Vagina (tissue), 2 donors: ENCODE results near the gene ESR1. TPM values are rescaled to one million over a fixed set of nuclear protein-coding genes. Genes with fewer than 3 reads are reported as not detected.
A peak's percentile ranks its signal among the peaks of the same experiment; 100 is the strongest.
"Not testable (repeated sequence)": the region's sequence is repeated elsewhere in the genome, so short reads cannot be mapped to it uniquely, and the experiment has no call there.

Experiments
- DNase-seq, 2 donors: peaks; one replicate each; pipeline ENCODE4 v3.0.0-alpha.2; 2017; ENCODE audit errors: extremely low spot score in 2 of 2
- H3K27ac ChIP-seq: fragments of 200-600 bp; sonication (generic); one replicate; pipeline ENCODE4 v1.5.1; 2019
- H3K27me3 ChIP-seq: fragments of 200-600 bp; sonication (generic); one replicate; pipeline ENCODE4 v1.5.1; 2019
- H3K36me3 ChIP-seq, 2 donors: fragments of 200-600 bp; sonication (generic); one replicate each; pipeline ENCODE4 v1.5.1; 2017 to 2019
- H3K4me1 ChIP-seq: fragments of 200-600 bp; sonication (generic); one replicate; pipeline ENCODE4 v1.5.1; 2019
- H3K4me3 ChIP-seq, 2 donors: fragments of 200-600 bp; sonication (generic); 1 replicate in 1 of 2; 2 replicates in 1 of 2; pipeline ENCODE4 v1.5.1; 2016 to 2019
- H3K9me3 ChIP-seq: fragments of 200-600 bp; sonication (generic); one replicate; pipeline ENCODE4 v1.5.1; 2019
- CTCF ChIP-seq, 3 experiments: fragments of 450-650 bp in 2 of 3; fragments of 200-600 bp in 1 of 3; sonication (generic) in 1 of 3; IDR thresholded peaks; one replicate each; pipeline ENCODE4 v1.5.1; 2017 to 2019; ENCODE audit warnings: antibody characterized with exemption in 3 of 3, mild to moderate bottlenecking in 2 of 3, moderate library complexity in 2 of 3
- POLR2A ChIP-seq, 2 donors: fragments of 450-650 bp; IDR thresholded peaks; one replicate each; pipeline ENCODE4 v1.6.1; 2017; ENCODE audit warnings: antibody characterized with exemption in 2 of 2, mild to moderate bottlenecking in 2 of 2, moderate library complexity in 2 of 2
- POLR2AphosphoS5 ChIP-seq, 2 donors: sonication (generic); formaldehyde crosslinking; IDR thresholded peaks; one replicate each; pipeline ENCODE4 v1.9.0; 2017; ENCODE audit warnings: antibody characterized with exemption in 2 of 2, mild to moderate bottlenecking in 2 of 2, low read depth in 1 of 2; ENCODE audit not compliant: insufficient read depth in 1 of 2
- intact Hi-C: fragments of 100-400 bp; cut with DNase I; formaldehyde crosslinking; loops from one replicate; pipeline ENCODE4 v1.15.1; 2023
- total RNA-seq: library from RNA; depleted of rRNA; stranded (reverse); fragments of >200 nt; gene quantifications from one replicate; pipeline ENCODE4 v1.2.3, GENCODE V29; 2016

The ESR1 gene
- total RNA-seq, 1 donor from 2014 or later, result 50.3 TPM

- H3K27ac ChIP-seq, result peak overlapping the region; percentile 54
- H3K4me1 ChIP-seq, result no peaks in the 10 kb centered on the region
- intact Hi-C loops, result no loop called here
- no peak overlapping the region for H3K4me3 ChIP-seq
- no peak for DNase-seq
- no peaks in the 10 kb centered on the region for H3K27me3 ChIP-seq
- TF ChIP-seq POLR2AphosphoS5 (IDR thresholded peaks at IDR 0.05; ENCODE audit: insufficient read depth in 1 of 2, low read depth in 1 of 2) (no peak), CTCF (IDR thresholded peaks at IDR 0.05) (no peak), POLR2A (IDR thresholded peaks at IDR 0.05) (no peak)
- H3K36me3 ChIP-seq, result no peaks in the 10 kb centered on the region
- no peaks in the 10 kb centered on the region for H3K9me3 ChIP-seq
These were observed 255.9 kb downstream of the ESR1 start for GRCh38 chr6:152063170-152063921.

DNA sequence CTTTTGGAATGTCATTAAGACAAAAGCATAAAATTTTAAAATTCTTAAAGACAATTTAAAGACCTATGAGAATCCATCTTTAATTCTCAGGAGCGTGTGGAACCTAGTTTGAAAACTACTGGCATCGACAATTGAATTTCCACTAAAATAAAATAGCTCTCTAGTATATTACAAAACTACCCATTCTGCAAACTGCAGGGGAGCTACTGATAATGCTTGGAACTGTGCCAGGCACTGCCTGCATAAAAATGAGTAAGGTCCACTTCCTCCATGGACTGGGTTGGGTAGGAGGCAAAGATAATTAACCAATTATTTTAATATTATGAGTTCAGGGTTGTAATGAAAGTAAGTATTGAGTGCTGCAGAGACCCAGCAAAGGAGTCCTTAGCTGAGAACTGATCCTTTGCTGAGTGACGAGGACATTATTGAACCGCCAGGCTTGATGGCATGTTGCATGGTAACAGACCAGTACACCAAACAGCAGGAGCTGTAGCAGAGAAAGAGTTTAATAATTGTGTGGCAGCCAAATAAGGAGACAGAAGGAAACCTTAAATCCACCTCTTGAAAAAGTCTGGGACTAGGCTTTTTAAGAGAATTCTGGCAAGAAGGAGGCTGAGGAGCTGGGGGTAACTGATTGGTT is 261.3 kb downstream of the ESR1 start:
- intact Hi-C loops, result no loop called here
- Histone ChIP-seq H3K9me3 (no peaks in the 10 kb centered on the region), H3K27me3 (no peaks in the 10 kb centered on the region), H3K36me3 (no peaks in the 10 kb centered on the region), H3K4me1 (no peaks in the 10 kb centered on the region), H3K27ac (no peak overlapping the region), H3K4me3 (no peak overlapping the region)
- no peak for DNase-seq
- no peak for TF ChIP-seq POLR2A (IDR thresholded peaks at IDR 0.05)
- no peak for TF ChIP-seq POLR2AphosphoS5 (IDR thresholded peaks at IDR 0.05; ENCODE audit: insufficient read depth in 1 of 2, low read depth in 1 of 2)
- TF ChIP-seq CTCF (IDR thresholded peaks at IDR 0.05), result no peak

DNA sequence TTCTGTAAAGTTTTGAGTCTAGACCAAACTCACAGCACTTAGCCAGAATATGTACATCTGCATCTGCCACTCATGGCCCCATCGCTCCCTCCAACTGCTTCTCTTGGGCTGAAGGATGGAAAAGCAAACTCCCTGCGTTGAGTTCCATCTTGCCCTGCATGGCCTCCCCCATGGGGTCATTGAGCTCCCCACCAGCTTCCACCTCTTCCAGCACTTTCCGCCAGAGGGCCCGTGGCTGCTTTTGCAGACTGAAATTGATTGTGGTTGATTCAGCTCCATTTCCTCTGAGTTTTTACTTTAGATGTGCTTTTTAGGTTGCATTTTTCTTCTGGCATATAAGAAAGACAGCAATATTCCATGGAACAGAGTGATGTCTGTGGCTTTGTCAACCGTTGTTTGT is 263.1 kb downstream of the ESR1 start:
- TF ChIP-seq CTCF (IDR thresholded peaks at IDR 0.05), result no peak
- TF ChIP-seq POLR2A (IDR thresholded peaks at IDR 0.05), result no peak
- no peak for TF ChIP-seq POLR2AphosphoS5 (IDR thresholded peaks at IDR 0.05; ENCODE audit: insufficient read depth in 1 of 2, low read depth in 1 of 2)
- no peak for DNase-seq
- Histone ChIP-seq H3K4me3 (no peak overlapping the region), H3K36me3 (peaks cover 0 to 9% of the 10 kb centered on the region in 2 donors), H3K27ac (no peak overlapping the region), H3K27me3 (no peaks in the 10 kb centered on the region), H3K4me1 (no peaks in the 10 kb centered on the region), H3K9me3 (no peaks in the 10 kb centered on the region)
- intact Hi-C loops, result no loop called here

DNA sequence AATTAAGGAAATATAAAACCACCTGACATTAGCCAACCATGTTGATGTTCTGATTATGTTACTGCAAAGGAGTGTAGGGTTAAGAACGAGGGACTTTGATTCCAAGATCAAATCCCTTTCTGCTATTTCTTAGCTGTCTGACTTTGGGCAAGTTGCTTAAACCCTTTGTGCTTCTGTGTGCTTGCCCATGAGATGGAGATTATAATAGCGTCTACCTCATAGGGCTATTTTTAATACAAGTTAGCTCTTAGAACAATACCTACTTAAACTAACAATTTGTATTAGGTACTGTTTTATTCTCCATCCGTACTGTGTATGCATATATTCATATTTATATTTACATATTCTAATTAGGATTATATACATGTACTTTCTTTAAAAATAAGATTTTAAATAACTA is 263.8 kb downstream of the ESR1 start:
- Histone ChIP-seq H3K27me3 (no peaks in the 10 kb centered on the region), H3K4me3 (no peak overlapping the region), H3K9me3 (peaks cover 7% of the 10 kb centered on the region), H3K36me3 (peaks cover 0 to 17% of the 10 kb centered on the region in 2 donors), H3K27ac (no peak overlapping the region), H3K4me1 (no peaks in the 10 kb centered on the region)
- DNase-seq, result no peak
- intact Hi-C loops, result no loop called here
- no peak for TF ChIP-seq POLR2AphosphoS5 (IDR thresholded peaks at IDR 0.05; ENCODE audit: insufficient read depth in 1 of 2, low read depth in 1 of 2)
- no peak for TF ChIP-seq CTCF (IDR thresholded peaks at IDR 0.05)
- no peak for TF ChIP-seq POLR2A (IDR thresholded peaks at IDR 0.05)

DNA sequence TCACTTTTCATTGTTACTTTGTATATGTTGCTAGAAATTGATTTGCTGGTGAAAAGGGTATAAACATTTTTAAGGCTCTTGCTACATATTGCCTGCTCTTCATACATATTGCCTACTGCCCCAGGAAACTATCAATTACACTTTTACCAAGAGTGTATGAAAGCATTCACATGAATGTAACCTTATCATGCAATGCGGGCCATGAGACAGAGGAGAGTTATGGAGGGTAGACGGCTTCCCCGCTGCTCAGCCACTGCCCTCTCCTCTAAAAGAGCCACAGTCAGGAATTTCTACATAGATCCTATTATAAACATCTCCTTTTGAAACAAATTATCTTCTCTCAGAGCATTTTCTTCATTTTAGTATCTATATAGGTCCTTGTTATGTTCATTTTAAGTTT is 264.4 kb downstream of the ESR1 start:
- DNase-seq, result no peak
- H3K4me3 ChIP-seq, result no peak overlapping the region
- intact Hi-C loops, result no loop called here
- TF ChIP-seq POLR2AphosphoS5 (IDR thresholded peaks at IDR 0.05; ENCODE audit: insufficient read depth in 1 of 2, low read depth in 1 of 2) (no peak), CTCF (IDR thresholded peaks at IDR 0.05) (no peak), POLR2A (IDR thresholded peaks at IDR 0.05) (no peak)
- peak overlapping the region; percentile 36 for H3K27ac ChIP-seq
- peaks cover 11% of the 10 kb centered on the region for H3K9me3 ChIP-seq
- no peaks in the 10 kb centered on the region for H3K27me3 ChIP-seq
- H3K4me1 ChIP-seq, result no peaks in the 10 kb centered on the region
- peaks cover 0 to 17% of the 10 kb centered on the region in 2 donors for H3K36me3 ChIP-seq

- H3K27ac ChIP-seq, H3K4me3 ChIP-seq, H3K27me3 ChIP-seq, intact Hi-C loops, H3K4me1 ChIP-seq, DNase-seq: not testable (repeated sequence)
- H3K36me3 ChIP-seq, result peaks cover 0 to 24% of the 10 kb centered on the region in 2 donors
- H3K9me3 ChIP-seq, result peaks cover 11% of the 10 kb centered on the region
These were observed 268.8 kb downstream of the ESR1 start for GRCh38 chr6:152076242-152076641.
